GM19455 (cell line): ENCODE data around the gene SLC39A7.

Source experiments
- ATAC-seq: cut with Tn5 transposase; IDR thresholded peaks from one replicate; pipeline ENCODE4 v1.9.1; 2021; ENCODE audit not compliant: unreplicated experiment

SLC39A7 gene

DNA sequence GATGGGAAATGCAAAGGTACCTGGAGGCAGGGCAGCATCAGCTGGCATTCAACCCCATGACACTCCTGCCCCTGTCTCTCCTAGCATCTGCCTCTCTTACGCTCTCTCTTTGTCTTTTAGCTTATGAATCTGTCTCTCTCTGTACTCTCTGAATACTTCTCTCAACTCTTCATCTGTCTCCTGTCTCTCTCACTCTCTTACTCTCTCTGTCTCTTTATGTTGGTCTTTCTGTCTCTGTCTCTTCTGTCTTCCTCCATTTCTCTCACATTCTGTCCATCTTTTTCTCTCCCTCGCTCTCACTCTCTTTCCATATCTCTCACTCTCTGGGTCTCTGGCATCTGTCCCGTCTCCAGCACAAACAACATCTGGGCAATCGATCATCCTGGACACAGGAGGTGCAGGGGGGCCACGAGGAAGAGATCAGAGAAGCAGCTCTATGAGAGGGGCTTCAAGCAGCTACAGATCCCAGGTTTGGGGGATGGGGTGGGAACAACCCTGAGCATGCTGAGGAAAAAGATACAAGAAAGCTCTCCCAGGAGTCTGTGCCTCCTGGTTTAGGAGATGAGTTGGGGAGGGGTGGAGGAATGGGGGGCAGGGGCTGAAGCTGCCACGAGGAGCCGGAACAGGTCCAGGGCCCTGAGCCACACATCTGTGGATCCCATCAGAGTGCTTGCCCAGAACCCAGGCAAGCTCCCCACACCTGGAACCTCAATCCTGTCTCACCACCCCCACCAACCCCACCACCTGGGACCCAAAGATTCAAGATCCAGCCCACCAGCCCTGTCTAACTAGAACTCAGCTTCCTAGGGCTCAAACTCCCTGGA lies 10.8 kb upstream of the SLC39A7 start:
- no peak for ATAC-seq

DNA sequence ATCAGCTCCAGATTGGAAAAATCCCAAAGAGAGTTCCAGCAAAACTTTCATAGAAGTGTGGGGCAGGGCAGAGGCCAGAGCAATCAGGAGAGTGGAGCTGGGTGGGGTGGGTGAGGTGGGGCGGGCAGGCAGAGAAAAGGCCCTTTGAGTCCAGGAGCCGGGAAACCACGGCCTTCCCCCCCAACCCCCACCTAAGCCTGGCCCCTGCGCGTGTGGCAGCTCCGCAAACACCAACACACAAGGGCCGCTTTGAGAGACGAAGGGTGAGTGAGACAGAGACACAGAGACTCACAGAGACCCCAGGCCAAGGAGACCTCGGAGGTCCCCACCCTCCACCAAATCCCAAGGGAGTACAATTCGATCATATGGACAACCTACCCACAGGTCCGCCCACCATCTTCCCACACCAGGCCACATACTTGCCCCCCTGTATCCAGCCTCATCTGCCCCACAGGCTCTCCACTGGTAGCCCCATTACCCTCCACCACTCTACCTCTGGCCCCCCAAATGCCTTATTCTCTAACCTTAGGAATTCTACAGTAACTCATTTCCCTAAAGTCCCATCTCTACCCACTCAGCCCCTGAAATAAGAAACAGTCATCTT lies 10.1 kb upstream of the SLC39A7 start:
- ATAC-seq = no peak

DNA sequence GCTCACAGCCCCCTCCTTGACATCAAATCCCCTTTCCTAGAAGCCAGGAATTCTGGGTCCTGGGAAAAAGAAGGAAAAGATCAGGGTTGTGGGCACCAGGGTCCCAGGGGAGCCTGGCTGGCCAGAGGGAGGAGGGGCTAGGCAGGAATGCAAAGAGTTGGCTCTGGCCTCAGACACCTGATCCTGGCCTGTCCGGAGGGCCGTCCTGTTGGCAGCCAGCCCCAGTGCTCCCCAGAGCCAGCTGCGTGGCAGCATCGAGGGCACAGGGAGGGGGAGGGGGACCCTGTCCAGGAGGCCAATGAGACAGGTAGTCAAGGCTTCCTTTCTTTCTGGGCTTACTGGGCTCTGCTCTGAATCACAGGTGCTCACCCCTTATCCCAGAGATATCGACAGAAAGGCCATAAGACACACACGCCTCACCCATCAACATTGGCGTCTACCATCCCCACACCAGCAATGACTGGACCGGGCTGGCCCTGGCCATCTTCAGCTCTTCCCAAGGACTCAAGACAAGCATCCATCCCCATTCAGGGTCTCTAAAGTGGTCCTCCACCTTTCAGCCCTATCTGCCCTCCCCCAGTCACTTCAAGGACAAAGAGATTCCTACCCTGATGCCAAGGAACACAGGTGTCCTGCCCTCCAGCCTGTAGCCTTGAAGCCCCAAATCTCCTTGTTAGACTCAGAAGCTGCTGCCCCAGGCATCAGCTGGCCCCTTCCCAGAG lies 9.1 kb upstream of the SLC39A7 start:
- ATAC-seq = no peak

DNA sequence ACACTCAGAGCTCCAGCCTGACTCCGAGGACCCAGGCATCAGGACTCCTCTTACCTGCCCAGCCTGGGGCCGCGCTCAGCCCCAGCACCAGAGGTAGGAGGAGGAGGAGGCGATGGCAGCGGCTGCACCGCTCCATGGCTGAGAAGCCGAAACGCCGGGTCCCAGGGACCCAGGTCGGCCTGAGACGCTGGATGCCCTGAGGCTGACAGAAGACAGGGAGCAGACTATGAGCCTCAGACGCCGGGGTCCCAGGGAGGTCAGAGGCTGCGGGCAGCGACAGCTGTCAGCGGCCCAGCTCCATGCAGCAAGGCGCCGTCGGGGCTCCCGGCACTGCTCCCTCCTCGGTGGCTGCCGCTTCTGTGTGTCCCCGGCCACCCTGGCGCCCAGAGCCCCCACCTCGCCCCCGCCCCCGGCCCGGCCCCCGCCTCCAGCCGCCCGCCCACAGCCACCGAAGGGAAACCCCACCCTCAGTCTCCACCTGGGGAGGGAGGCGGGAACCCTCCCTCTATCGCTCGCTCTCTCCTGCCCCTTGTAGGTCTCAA lies 8.5 kb upstream of the SLC39A7 start, which contains the start of gene COL11A2:
TSS of gene COL11A2 (minus strand) at position 363 of the 542 bp plus-strand sequence. CDS start at position 136, 227 bp downstream.
- no peak for ATAC-seq

DNA sequence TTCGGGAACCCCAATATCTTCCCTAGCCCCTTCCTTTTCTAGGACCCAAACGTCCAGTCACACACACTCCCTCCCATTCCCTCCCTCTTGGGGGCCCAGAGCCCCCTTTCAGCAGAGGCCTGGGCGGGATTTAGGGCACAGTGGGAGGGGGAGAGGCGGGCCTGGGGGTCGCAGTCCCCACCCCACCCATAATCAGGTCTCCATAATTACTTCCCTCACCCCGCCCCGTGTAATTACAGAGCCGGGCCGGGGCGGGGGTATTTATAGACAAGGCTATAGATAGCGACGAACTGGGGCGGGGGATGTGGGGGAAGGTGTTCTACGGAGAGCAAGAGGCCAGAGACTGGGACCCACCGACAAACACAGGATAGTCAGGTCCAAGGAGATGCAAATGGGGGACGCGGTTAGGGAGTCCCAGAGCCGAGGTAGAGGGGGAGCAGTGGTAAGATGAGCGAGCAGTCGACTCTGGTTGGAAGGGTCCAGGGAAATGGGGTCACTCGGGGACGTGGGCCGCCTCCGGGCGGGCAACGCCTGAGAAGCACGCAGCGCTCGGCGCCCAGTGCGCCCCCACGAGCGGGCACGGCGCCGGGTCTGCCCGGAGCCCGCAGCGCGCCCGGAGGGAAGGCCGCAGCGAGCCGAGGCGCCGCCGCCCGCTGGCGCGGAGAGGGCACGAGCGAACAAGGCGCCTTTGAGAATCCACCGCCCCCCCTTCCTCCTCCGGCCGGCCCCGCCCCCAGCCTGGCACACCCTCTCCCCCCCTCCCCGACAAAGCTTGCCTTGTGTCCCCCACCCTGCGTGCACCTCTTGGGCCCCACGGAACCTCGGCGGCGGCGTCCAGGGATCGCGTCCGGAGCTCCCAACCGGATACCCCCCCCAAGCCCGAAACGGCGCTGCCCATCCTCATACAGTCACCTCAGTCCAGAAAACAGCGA lies 7.7 kb upstream of the SLC39A7 start:
- ATAC-seq = no peak

DNA sequence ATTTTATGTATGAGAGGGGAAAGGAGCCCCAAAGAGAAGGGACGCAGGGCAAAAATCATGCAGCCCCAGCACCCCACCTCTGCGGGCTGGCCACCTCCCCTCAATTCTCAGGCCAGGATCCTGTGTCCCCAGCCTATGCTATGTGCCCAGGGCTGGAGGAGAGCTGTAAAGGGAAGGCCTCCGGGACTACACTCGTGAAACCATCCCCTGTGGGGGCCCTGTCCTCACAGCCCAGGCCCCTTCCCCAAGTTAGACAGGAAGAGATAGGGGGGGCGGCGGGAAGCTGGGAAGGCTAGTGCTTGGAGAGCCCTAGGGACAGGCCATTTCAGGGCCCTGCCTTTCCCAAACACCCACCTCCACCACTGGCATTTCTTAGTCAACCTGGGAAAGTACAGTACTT lies 7.0 kb upstream of the SLC39A7 start:
- no peak for ATAC-seq

DNA sequence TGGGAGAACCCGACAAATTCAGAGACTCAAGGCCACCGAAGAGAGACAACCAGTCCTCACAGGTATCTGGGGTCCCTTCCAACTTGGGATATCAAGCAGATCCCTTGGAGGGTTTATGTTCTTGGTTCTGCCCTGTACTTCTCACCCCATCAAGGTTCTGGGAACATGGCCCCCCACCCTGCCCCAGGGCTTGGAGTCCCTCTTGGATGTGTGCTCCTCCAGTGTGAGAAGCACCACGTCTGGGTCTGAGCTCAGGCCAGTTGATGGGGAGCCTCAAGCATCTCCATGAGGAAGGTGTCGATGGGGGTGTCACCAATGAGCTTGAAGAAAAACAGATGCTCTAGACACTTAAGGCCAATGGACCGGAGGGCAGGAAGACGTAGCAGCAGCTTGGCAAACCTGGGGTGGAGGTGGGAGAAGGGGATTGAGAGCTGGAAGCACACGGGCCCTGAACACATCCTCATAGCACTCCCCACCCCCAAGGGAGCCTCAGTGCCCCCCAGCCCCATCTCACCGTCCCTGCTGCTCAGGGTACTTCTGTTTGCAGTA lies 6.2 kb upstream of the SLC39A7 start:
- ATAC-seq = no peak

DNA sequence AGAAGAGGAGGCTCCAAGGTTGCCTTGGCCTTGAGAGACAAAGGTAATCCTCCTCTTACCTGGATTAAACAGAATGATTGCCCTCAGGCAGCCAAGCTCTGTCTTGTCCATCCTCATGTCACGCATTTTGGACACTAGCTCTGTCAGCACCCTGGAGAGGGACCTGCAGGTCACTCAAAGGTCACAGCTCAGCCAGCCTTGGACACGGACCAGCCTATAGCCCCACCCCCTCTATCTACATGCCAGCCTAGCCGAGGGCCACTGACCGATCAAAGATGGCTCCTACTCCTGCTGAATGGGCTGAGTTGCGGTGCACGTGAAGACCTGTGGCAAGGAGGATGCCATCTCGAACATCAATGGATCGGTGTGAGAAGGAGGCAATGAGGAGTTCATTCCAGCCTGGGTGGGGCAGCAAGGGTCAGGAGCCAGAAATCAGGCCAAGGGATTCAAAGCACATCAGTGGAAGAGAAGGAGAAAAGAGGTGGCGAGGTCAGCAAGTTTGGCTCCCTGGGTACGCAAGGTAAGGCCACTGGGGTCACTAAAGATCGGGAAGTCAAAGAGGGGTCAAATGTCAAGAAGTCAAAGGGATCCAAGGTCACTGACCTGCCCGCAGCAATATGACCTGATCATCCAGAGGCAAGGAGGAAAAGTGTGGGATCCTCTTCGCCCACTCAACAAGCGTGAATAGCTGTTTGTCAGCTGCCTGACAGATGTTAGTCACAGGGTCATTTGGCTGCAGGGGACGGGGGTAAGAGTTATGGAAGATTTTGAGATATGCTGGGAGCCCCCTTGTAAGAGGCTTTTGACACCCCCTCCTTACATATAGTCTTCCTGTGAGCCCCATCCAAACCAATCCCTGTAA lies 5.1 kb upstream of the SLC39A7 start:
- no peak for ATAC-seq

DNA sequence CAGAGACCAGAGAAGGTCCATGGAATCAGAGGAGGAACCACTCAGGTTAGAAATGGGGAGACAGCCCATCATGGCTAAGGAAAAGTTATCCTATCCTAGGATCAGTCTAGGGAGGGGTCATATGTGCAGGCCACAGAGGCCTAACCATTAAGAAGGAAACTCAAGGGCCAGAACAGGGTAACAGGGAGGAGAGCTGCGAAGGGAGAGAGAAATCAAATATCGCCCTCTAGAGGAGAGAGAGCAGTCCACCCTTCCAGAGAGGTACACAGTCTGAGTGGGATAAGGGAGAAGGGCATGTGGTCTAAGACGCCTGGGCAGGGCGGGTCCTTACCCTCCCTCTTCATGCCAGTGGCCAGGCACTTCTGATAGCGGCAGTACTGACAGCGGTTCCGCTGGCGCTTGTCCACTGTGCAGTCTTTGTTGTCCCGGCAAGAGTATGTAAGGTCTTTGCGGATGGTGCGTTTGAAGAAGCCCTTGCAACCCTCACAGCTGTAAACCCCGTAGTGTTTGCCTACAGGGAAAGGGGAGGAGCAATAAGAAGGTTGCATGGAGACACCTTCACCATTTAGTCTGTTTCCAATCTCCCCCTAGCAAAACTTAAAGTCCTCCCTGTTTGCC lies 3.1 kb upstream of the SLC39A7 start:
- no peak for ATAC-seq

DNA sequence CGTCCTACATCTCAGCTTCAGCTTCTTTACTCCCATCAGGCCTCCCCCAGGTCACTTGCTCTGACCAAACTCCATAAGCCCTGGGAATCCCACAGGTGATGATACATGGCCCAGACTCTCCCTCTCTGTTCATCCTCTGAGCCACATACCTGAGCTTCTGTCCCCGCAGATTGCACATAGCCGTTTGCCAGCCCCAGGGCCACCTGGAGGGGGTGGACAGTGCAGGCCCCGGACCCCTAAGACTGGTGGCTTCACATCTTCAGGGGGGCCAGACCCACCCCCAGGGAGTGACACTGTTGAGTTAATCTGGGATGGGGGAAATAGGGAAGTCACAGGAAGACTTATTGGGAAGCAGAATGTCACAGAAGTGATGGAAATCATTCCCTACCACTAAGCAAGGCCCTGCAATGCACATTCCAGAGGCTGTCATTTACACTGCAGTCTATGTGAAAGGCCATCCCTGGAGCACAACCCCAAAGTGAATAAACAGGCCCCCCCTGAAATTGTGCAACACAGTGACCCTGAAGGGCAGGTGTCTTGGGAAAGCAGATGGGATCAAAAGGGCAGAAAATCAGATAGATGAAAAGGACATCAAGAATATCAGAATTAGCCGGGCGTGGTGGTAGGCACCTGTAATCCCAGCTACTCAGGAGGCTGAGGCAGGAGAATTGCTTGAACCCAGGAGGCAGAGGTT lies 2.4 kb upstream of the SLC39A7 start:
- ATAC-seq = no peak

DNA sequence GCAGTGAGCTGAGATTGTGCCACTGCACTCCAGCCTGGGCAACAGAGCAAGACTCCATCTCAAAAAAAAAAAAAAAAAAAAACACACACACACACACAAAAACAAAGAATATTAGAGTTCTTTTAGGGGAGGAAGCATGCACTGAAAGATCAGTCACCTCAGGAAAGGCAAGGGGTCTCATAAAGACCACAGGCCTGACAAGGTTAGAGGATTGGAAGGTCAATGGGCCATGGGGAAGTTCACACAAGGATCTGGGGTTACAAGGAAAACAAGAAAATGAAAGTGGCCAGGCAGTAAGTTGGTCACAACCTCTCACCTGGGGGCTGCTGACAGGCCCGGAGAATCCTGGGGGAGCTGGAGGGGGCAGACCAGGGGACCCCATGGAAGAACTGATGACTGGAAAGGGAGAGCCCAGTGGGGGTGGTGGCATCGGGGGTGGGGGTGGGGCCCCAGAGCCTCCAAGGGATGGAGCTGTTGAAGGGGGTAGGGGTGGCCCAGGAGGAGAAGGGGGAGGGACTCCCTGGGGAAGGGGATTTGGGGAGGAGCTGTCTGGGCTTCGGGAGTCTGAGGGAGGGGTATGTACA lies 1.7 kb upstream of the SLC39A7 start:
- no peak for ATAC-seq

DNA sequence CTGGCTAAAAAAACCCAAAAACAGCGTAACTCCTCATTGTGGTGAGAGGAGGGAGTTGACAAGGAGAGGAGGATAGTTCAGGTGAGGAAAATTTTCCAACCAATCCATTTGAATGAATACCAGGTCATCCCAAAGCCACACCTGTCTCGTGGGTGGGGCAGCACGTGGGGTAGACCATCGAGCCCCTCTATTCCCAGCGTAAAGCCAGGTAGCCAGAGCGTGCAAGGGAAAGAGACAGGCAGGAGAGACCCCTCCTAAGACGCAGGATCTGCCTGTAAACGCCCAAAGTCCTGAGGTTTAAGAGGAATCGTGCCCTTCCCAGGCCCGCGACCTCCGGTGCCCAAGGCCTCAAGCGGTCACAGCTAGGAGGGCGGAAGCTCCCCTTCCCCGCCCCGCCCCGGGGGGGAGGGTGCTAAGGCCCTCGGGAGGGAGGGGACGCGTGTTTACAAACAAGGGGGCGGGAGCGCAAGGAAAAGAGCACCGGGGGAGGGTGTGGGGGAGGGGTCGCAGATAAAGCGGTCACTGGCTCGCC lies 914 bp upstream of the SLC39A7 start:
- ATAC-seq = peak; percentile 21

DNA sequence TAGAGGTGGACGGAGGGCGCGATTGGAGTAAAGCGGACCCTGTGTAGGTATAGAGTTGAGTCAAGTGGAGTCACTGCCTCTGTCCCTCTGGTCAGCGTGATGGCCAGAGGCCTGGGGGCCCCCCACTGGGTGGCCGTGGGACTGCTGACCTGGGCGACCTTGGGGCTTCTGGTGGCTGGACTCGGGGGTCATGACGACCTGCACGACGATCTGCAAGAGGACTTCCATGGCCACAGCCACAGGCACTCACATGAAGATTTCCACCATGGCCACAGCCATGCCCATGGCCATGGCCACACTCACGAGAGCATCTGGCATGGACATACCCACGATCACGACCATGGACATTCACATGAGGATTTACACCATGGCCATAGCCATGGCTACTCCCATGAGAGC lies 479 bp downstream of the SLC39A7 start:
- no peak for ATAC-seq

DNA sequence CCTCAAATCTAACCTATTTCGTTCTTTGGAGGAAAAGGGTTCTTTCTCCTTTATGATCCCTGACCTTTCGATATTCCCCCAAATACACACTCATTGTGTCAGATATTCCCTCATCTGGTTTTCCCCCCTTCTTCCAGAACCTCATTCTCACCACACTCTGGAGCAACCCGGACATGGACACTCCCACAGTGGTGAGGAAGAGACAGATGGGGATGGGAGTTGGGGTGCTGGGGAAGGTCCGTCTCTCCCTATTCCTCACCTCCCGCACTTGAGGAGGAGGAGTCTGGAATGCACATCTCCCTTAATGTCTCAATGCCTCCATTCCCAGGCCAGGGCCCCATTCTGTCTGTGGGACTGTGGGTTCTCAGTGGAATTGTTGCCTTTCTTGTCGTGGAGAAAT lies 1.3 kb downstream of the SLC39A7 start:
- no peak for ATAC-seq

DNA sequence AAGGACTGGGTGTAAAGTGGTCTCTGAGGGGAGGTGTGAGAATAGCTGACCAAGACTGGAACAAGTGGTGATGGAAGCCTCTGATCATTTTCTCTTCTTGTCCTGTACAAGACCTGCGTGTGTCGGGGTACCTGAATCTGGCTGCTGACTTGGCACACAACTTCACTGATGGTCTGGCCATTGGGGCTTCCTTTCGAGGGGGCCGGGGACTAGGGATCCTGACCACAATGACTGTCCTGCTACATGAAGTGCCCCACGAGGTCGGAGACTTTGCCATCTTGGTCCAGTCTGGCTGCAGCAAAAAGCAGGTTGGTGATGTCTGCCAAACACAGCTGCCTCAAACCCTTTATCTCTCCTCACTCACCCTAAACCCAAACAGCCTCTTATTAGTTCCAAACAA lies 2.1 kb downstream of the SLC39A7 start:
- ATAC-seq = no peak

DNA sequence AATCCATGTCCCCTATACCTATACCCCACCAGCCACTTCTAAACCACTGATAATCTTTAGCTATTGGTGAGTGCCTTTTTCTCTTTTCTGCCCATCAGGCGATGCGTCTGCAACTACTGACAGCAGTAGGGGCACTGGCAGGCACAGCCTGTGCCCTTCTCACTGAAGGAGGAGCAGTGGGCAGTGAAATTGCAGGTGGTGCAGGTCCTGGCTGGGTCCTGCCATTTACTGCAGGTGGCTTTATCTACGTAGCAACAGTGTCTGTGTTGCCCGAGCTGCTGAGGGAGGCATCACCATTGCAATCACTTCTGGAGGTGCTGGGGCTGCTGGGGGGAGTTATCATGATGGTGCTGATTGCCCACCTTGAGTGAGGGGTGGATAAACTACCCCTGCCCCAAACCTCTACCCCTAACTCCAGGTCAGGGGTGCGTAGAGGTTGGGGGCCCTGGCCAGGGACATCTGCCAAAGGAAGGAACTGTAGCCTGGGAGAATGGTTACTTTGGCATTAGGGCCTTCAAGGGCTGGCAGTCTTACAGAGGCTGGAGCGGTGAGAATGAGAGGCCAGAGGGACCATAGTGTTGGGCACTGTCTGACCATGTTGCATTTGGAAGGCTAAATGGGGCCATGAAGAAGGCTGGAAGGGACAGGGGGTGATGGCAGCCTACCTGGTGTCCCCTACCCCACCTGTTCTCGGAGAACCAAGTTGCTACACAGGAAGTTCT lies 2.9 kb downstream of the SLC39A7 start:
- ATAC-seq = no peak

DNA sequence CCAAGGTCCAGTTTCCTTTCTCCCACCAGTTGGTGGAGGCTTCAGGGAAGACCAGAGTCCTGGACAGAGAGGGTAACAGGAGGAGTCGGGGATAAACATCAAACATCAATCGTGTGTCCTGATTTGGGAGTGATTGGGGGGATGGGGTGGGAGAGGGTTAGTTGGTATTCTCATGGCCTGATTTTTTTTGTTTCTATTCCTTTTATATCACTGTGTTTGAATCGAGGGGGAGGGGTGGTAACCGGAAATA lies 3.4 kb downstream of the SLC39A7 start:
- ATAC-seq = no peak
